CD14-positive monocyte (primary cell): ENCODE results near the gene FAM180A. TPM values are rescaled to one million over a fixed set of nuclear protein-coding genes. Genes with fewer than 3 reads are reported as not detected.

Experiments
- DNase-seq, 3 donors: peaks; one replicate each; pipeline ENCODE4 v3.0.0-alpha.2; 2011 to 2022
- H2AFZ ChIP-seq: 2 replicates; pipeline ENCODE4 v1.6.0; 2012; ENCODE audit warnings: mild to moderate bottlenecking, low read depth, low read length, inconsistent platforms; ENCODE audit not compliant: insufficient read depth, poor library complexity, severe bottlenecking
- H3K27ac ChIP-seq, 2 donors: 1 replicate in 1 of 2; 2 replicates in 1 of 2; pipeline ENCODE4 v1.5.1; 2012 to 2013; ENCODE audit warnings: low read length in 2 of 2, control low read depth in 1 of 2, inconsistent platforms in 1 of 2, low read depth in 1 of 2, mild to moderate bottlenecking in 1 of 2
- H3K27me3 ChIP-seq, 2 donors: one replicate each; pipeline versions ENCODE4 v1.6.0 to v1.6.1; 2011 to 2013; ENCODE audit warnings: low read length in 2 of 2; ENCODE audit not compliant: control insufficient read depth in 2 of 2, insufficient read depth in 2 of 2
- H3K36me3 ChIP-seq, 2 donors: replicated peaks in 1 of 2; 1 replicate in 1 of 2; 2 replicates in 1 of 2; pipeline versions ENCODE4 v1.5.1 to v1.6.1; 2012 to 2013; ENCODE audit warnings: low read length in 2 of 2, control low read depth in 1 of 2, inconsistent platforms in 1 of 2, mild to moderate bottlenecking in 1 of 2; ENCODE audit not compliant: insufficient read depth in 2 of 2, control insufficient read depth in 1 of 2
- H3K4me1 ChIP-seq, 2 donors: 1 replicate in 1 of 2; 2 replicates in 1 of 2; pipeline versions ENCODE4 v1.5.1 to v1.6.1; 2012 to 2013; ENCODE audit warnings: low read length in 2 of 2, control low read depth in 1 of 2, inconsistent platforms in 1 of 2, mild to moderate bottlenecking in 1 of 2, moderate library complexity in 1 of 2; ENCODE audit not compliant: insufficient read depth in 2 of 2, control insufficient read depth in 1 of 2
- H3K4me2 ChIP-seq: replicated peaks from 2 replicates; pipeline ENCODE3; 2012; ENCODE audit warnings: low read length, moderate library complexity, mild to moderate bottlenecking; ENCODE audit not compliant: poor library complexity, severe bottlenecking; ENCODE audit errors: extremely low read depth
- H3K4me3 ChIP-seq, 3 experiments: fragments of 200-600 bp in 1 of 3; sonication (generic) in 1 of 3; replicated peaks in 1 of 3; 1 replicate in 2 of 3; 2 replicates in 1 of 3; pipeline ENCODE4 v1.5.1; 2011 to 2013; ENCODE audit warnings: low read length in 3 of 3, mild to moderate bottlenecking in 3 of 3, control low read depth in 2 of 3, low read depth in 2 of 3, inconsistent platforms in 1 of 3, moderate library complexity in 1 of 3
- H3K79me2 ChIP-seq: 2 replicates; pipeline ENCODE4 v1.6.0; 2012; ENCODE audit warnings: mild to moderate bottlenecking, control low read depth, inconsistent platforms, low read length, moderate library complexity; ENCODE audit not compliant: insufficient read depth
- H3K9ac ChIP-seq: 2 replicates; pipeline ENCODE4 v1.6.0; 2017; ENCODE audit warnings: low read length, mild to moderate bottlenecking; ENCODE audit not compliant: insufficient read depth, poor library complexity, severe bottlenecking
- H3K9me3 ChIP-seq, 2 donors: replicated peaks in 1 of 2; 1 replicate in 1 of 2; 2 replicates in 1 of 2; pipeline versions ENCODE4 v1.5.1 to v1.6.1; 2012 to 2013; ENCODE audit warnings: low read length in 2 of 2, control low read depth in 1 of 2; ENCODE audit not compliant: control insufficient read depth in 1 of 2, insufficient read depth in 1 of 2
- H4K20me1 ChIP-seq: 2 replicates; pipeline ENCODE4 v1.6.0; 2012; ENCODE audit warnings: mild to moderate bottlenecking, low read length, control low read depth, moderate library complexity; ENCODE audit not compliant: insufficient read depth
- H3K27ac Mint-ChIP-seq, 7 donors: one replicate each; pipeline ENCODE4 v1.8.0; 2020; ENCODE audit warnings: mild to moderate bottlenecking in 7 of 7, mixed read lengths in 7 of 7, moderate library complexity in 6 of 7, inconsistent platforms in 2 of 7
- H3K27me3 Mint-ChIP-seq, 3 donors: one replicate each; pipeline ENCODE4 v1.8.0; 2021 to 2022; ENCODE audit warnings: low read depth in 3 of 3, mild to moderate bottlenecking in 3 of 3, mixed read lengths in 3 of 3, moderate library complexity in 3 of 3, inconsistent platforms in 1 of 3
- H3K36me3 Mint-ChIP-seq, 2 donors: one replicate each; pipeline ENCODE4 v1.8.0; 2020; ENCODE audit warnings: mixed read lengths in 2 of 2, inconsistent platforms in 1 of 2, mild to moderate bottlenecking in 1 of 2
- H3K4me1 Mint-ChIP-seq: one replicate; pipeline ENCODE4 v1.8.0; 2020; ENCODE audit warnings: mild to moderate bottlenecking, mixed read lengths
- H3K4me3 Mint-ChIP-seq, 2 donors: one replicate each; pipeline ENCODE4 v1.8.0; 2020; ENCODE audit warnings: mild to moderate bottlenecking in 2 of 2, mixed read lengths in 2 of 2, moderate library complexity in 1 of 2
- H3K9me3 Mint-ChIP-seq, 7 donors: one replicate each; pipeline ENCODE4 v1.8.0; 2020 to 2022; ENCODE audit warnings: mixed read lengths in 7 of 7, mild to moderate bottlenecking in 6 of 7, moderate library complexity in 6 of 7, inconsistent platforms in 2 of 7
- WGBS: methylation state at CpG from one replicate; pipeline ENCODE4 v1.1.5; 2013; ENCODE audit warnings: missing lambda C conversion rate; ENCODE audit not compliant: insufficient coverage; 5-methylcytosine and 5-hydroxymethylcytosine counted together
- intact Hi-C, 2 donors: fragments of 100-400 bp; cut with micrococcal nuclease; formaldehyde crosslinking; loops; one replicate each; pipeline versions ENCODE4 v1.15.0 to v1.15.1; 2023
- polyA plus RNA-seq, 3 donors: library from polyadenylated mRNA; depleted of rRNA in 1 of 3; unstranded in 2 of 3; stranded (reverse) in 1 of 3; fragments of 300-500 nt in 2 of 3; fragments of >200 nt in 1 of 3; fragmentation: Illumina TruSeq in 2 of 3; gene quantifications; 1 replicate in 2 of 3; 2 replicates in 1 of 3; pipeline ENCODE4 v1.2.3, GENCODE V29; 2012 to 2021
- TF ChIP-seq, protein P1 (sequence below): fragments of 200-600 bp; IDR thresholded peaks from one replicate; pipeline ENCODE4 v1.8.0; 2022; ENCODE audit warnings: antibody characterized with exemption, mild to moderate bottlenecking

Gene FAM180A
- polyA plus RNA-seq, 3 donors: not detected

GRCh38 chr7:135704698-135705097, 43.9 kb downstream of the FAM180A start:
- no peak overlapping the region for H3K27ac Mint-ChIP-seq
- peaks cover 0 to 5% (median 1%) of the 10 kb centered on the region in 3 donors for H3K27me3 Mint-ChIP-seq

GRCh38 chr7:135704074-135704473, 44.5 kb downstream of the FAM180A start:
- Histone ChIP-seq H3K27me3 (no peaks in the 10 kb centered on the region), H3K27ac (no peak overlapping the region), H4K20me1 (no peaks in the 10 kb centered on the region), H3K4me1 (no peaks in the 10 kb centered on the region), H3K9ac (no peak overlapping the region), H3K4me2 (no peak overlapping the region), H3K36me3 (no peaks in the 10 kb centered on the region), H3K79me2 (no peaks in the 10 kb centered on the region), H3K4me3 (no peak overlapping the region), H3K9me3 (no peaks in the 10 kb centered on the region), H2AFZ (no peak overlapping the region)
- Mint-ChIP-seq H3K27ac (no peak overlapping the region), H3K27me3 (peaks cover 0 to 6% (median 0%) of the 10 kb centered on the region in 3 donors), H3K4me3 (no peak overlapping the region), H3K9me3 (no peaks in the 10 kb centered on the region), H3K4me1 (no peaks in the 10 kb centered on the region), H3K36me3 (no peaks in the 10 kb centered on the region)
- intact Hi-C loops: no loop called here
- DNase-seq: no peak
- WGBS: 100% methylated on average over 2 of the region's 2 CpGs
- TF ChIP-seq, protein P1, sequence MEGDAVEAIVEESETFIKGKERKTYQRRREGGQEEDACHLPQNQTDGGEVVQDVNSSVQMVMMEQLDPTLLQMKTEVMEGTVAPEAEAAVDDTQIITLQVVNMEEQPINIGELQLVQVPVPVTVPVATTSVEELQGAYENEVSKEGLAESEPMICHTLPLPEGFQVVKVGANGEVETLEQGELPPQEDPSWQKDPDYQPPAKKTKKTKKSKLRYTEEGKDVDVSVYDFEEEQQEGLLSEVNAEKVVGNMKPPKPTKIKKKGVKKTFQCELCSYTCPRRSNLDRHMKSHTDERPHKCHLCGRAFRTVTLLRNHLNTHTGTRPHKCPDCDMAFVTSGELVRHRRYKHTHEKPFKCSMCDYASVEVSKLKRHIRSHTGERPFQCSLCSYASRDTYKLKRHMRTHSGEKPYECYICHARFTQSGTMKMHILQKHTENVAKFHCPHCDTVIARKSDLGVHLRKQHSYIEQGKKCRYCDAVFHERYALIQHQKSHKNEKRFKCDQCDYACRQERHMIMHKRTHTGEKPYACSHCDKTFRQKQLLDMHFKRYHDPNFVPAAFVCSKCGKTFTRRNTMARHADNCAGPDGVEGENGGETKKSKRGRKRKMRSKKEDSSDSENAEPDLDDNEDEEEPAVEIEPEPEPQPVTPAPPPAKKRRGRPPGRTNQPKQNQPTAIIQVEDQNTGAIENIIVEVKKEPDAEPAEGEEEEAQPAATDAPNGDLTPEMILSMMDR: peak; percentile 14

More at GRCh38 chr7:135704698-135705097, 43.9 kb downstream of the FAM180A start:
- TF ChIP-seq, protein P1: no peak
- Histone ChIP-seq H3K9me3 (no peaks in the 10 kb centered on the region), H3K27ac (no peak overlapping the region), H4K20me1 (no peaks in the 10 kb centered on the region), H3K4me1 (no peaks in the 10 kb centered on the region), H3K79me2 (no peaks in the 10 kb centered on the region), H3K4me2 (no peak overlapping the region), H3K27me3 (no peaks in the 10 kb centered on the region), H3K4me3 (no peak overlapping the region), H2AFZ (no peak overlapping the region), H3K9ac (no peak overlapping the region), H3K36me3 (no peaks in the 10 kb centered on the region)
- no peak for DNase-seq
- Mint-ChIP-seq H3K4me3 (no peak overlapping the region), H3K4me1 (no peaks in the 10 kb centered on the region), H3K36me3 (no peaks in the 10 kb centered on the region), H3K9me3 (no peaks in the 10 kb centered on the region)
- intact Hi-C loops: no loop called here
- 83% methylated on average over 3 of the region's 5 CpGs for WGBS
